Activated CD4-positive, alpha-beta T cell treated with anti-CD3 and anti-CD28 coated beads, Interleukin-2, amount 10 ng/mL, durations not matched to agents 7 days and 5 days (primary cell): ENCODE data around the gene CEP170. TPM values are rescaled to one million over a fixed set of nuclear protein-coding genes. Genes with fewer than 3 reads are reported as not detected.

Experiments
- CTCF ChIA-PET: fragments of 350-600 bp; sonication (Branson Sonifier 250); formaldehyde crosslinking; loops from one replicate; lab custom pipeline; 2021; ENCODE audit warnings: antibody characterized with exemption; lab: Charles Lee
- POLR2A ChIA-PET: fragments of 350-600 bp; sonication (Branson Sonifier 250); formaldehyde crosslinking; loops from one replicate; lab custom pipeline; 2021; ENCODE audit warnings: antibody characterized with exemption; lab: Charles Lee
- DNase-seq: peaks from one replicate; pipeline ENCODE4 v3.0.0-alpha.2; 2020
- H3K27ac Mint-ChIP-seq: one replicate; pipeline ENCODE4 v1.8.0; 2021; ENCODE audit warnings: mild to moderate bottlenecking, moderate library complexity, mixed read lengths
- H3K27me3 Mint-ChIP-seq: one replicate; pipeline ENCODE4 v1.8.0; 2021; ENCODE audit warnings: mixed read lengths
- H3K36me3 Mint-ChIP-seq: one replicate; pipeline ENCODE4 v1.8.0; 2021; ENCODE audit warnings: low read depth, mixed read lengths
- H3K4me1 Mint-ChIP-seq: one replicate; pipeline ENCODE4 v1.8.0; 2021; ENCODE audit warnings: mixed read lengths
- H3K4me3 Mint-ChIP-seq: one replicate; pipeline ENCODE4 v1.8.0; 2021; ENCODE audit warnings: mild to moderate bottlenecking, moderate library complexity, mixed read lengths
- H3K9me3 Mint-ChIP-seq: one replicate; pipeline ENCODE4 v1.8.0; 2021; ENCODE audit warnings: mixed read lengths
- total RNA-seq, 2 experiments: library from RNA; stranded (reverse); gene quantifications; one replicate each; pipeline ENCODE4 v1.2.3, GENCODE V29; 2021

CEP170 gene
- total RNA-seq, 2 experiments from 2014 or later = 32.1 to 39.8 TPM

- POLR2A ChIA-PET = interaction anchor here (1.3 kb wide), 1 partner anchor 9 kb away, joined by 6 read pairs; the partner anchor contains the start of gene SDCCAG8
- CTCF ChIA-PET = interaction anchor here (0.5 to 1.8 kb wide), 4 partner anchors 9 to 337 kb away, joined by 3 to 8 read pairs (median 3); partner anchors contain the start of gene SDCCAG8
- peaks cover 28% of the 10 kb centered on the region for H3K4me1 Mint-ChIP-seq
These were observed 9.6 kb upstream of the CEP170 start for GRCh38 chr1:243264717-243265116.

GRCh38 chr1:243261390-243261789 is 6.3 kb upstream of the CEP170 start:
- Mint-ChIP-seq H3K27me3 (no peaks in the 10 kb centered on the region), H3K9me3 (no peaks in the 10 kb centered on the region), H3K36me3 (peaks cover 10% of the 10 kb centered on the region), H3K4me1 (peaks cover 35% of the 10 kb centered on the region), H3K27ac (no peak overlapping the region), H3K4me3 (no peak overlapping the region)
- CTCF ChIA-PET = no interaction called here
- POLR2A ChIA-PET = no interaction called here
- DNase-seq = no peak

More at GRCh38 chr1:243264717-243265116, 9.6 kb upstream of the CEP170 start:
- Mint-ChIP-seq H3K36me3 (peaks cover 10% of the 10 kb centered on the region), H3K27me3 (no peaks in the 10 kb centered on the region), H3K4me3 (no peak overlapping the region), H3K27ac (peak overlapping the region; percentile 58), H3K9me3 (no peaks in the 10 kb centered on the region)
- DNase-seq = no peak

DNA sequence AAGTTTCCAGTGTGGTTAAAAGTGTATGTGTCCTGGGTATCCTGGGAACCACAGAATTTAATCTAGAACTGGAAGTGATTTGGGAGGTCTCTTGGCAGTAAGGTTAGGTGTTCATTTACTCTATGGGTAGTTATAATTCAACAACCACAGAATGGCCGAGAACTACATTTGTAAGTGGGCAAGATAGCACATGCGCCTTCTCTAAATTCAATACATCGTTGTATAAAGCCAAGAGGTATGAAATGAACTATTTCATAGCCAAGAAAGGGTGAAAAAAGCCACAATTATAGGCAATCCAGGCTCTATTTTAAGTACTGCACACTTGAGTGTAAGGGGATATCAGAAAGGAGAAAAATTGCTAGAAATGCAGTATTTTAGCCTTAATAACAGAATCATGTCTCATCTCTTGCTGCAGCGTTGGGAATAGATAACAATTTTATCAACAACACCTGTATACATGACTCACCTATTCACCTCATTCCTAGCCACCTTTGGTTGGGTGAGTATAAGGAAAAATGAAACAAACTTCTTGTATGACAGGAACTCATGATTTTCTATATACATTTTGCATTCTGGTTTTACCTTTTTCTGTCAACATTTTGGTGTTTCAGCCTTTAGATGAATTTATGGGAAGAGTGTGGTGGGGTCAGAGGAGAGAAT is 5.3 kb upstream of the CEP170 start:
- no peaks in the 10 kb centered on the region for H3K27me3 Mint-ChIP-seq
- H3K4me1 Mint-ChIP-seq = peaks cover 35% of the 10 kb centered on the region
- ChIA-PET POLR2A (no interaction called here), CTCF (no interaction called here)
- no peaks in the 10 kb centered on the region for H3K9me3 Mint-ChIP-seq
- no peak for DNase-seq
- no peak overlapping the region for H3K4me3 Mint-ChIP-seq
- H3K27ac Mint-ChIP-seq = no peak overlapping the region
- peaks cover 10% of the 10 kb centered on the region for H3K36me3 Mint-ChIP-seq

DNA sequence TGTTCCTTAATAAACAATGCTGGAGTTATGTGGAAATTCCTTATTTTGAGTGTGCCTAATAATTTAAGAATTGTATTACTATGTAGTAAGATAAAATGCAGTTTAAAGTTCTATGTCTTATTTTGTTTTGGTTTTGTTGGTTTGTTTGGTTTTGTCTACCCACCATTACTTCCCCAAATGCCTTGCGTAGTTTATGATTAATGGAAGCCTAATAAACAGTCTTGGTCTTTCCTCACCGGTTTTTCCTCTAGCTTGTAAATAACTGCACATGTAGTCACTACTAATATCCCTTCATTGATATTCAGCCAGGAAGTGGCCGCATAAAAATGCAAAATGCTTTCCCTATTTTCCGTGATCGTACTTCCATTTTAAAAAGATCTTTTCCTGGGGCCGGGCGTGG is 3.6 kb upstream of the CEP170 start:
- H3K27ac Mint-ChIP-seq = no peak overlapping the region
- CTCF ChIA-PET = interaction anchor here (0.7 kb wide), 1 partner anchor 15 kb away, joined by 5 read pairs; no protein-coding TSS in a partner anchor
- POLR2A ChIA-PET = no interaction called here

GRCh38 chr1:243257189-243257588 is 2.1 kb upstream of the CEP170 start:
- H3K27ac Mint-ChIP-seq = no peak overlapping the region
- ChIA-PET CTCF (interaction anchor here (0.6 to 1.5 kb wide), 3 partner anchors 16 to 64 kb away, joined by 3 read pairs; no protein-coding TSS in a partner anchor), POLR2A (no interaction called here)
- DNase-seq = no peak
- H3K4me3 Mint-ChIP-seq = no peak overlapping the region
- peaks cover 35% of the 10 kb centered on the region for H3K4me1 Mint-ChIP-seq
- no peaks in the 10 kb centered on the region for H3K27me3 Mint-ChIP-seq
- H3K9me3 Mint-ChIP-seq = no peaks in the 10 kb centered on the region
- H3K36me3 Mint-ChIP-seq = peaks cover 10% of the 10 kb centered on the region

More for the DNA sequence above, 3.6 kb upstream of the CEP170 start:
- DNase-seq = no peak
- Mint-ChIP-seq H3K4me1 (peaks cover 29% of the 10 kb centered on the region), H3K9me3 (no peaks in the 10 kb centered on the region), H3K27me3 (no peaks in the 10 kb centered on the region), H3K4me3 (no peak overlapping the region), H3K36me3 (peaks cover 10% of the 10 kb centered on the region)

GRCh38 chr1:243256590-243256989 is 1.5 kb upstream of the CEP170 start:
- H3K4me1 Mint-ChIP-seq = peaks cover 40% of the 10 kb centered on the region
- ChIA-PET CTCF (interaction anchor here (0.6 to 2.0 kb wide), 4 partner anchors 13 to 65 kb away, joined by 3 to 9 read pairs (median 4); no protein-coding TSS in a partner anchor), POLR2A (interaction anchor here (1.1 kb wide), 1 partner anchor 8 kb away, joined by 6 read pairs; no protein-coding TSS in a partner anchor)
- H3K36me3 Mint-ChIP-seq = peaks cover 10% of the 10 kb centered on the region
- DNase-seq = no peak
- no peaks in the 10 kb centered on the region for H3K27me3 Mint-ChIP-seq
- H3K27ac Mint-ChIP-seq = peak overlapping the region; percentile 98
- H3K4me3 Mint-ChIP-seq = peak overlapping the region; percentile 88
- no peaks in the 10 kb centered on the region for H3K9me3 Mint-ChIP-seq

- peaks cover 6% of the 10 kb centered on the region for H3K36me3 Mint-ChIP-seq
- H3K4me3 Mint-ChIP-seq = peak within 1 kb of the TSS; percentile 88
- peak; percentile 97 for DNase-seq
- ChIA-PET CTCF (interaction anchor here (1.1 to 2.0 kb wide), 3 partner anchors 9 to 19 kb away, joined by 5 to 9 read pairs (median 8); no protein-coding TSS in a partner anchor), POLR2A (interaction anchor here (0.6 to 1.2 kb wide), 5 partner anchors 9 to 1579 kb away, joined by 4 to 6 read pairs (median 5); partner anchors contain the start of gene COX20)
- H3K27ac Mint-ChIP-seq = peak within 1 kb of the TSS; percentile 98
- no peaks in the 10 kb centered on the region for H3K9me3 Mint-ChIP-seq
- no peaks in the 10 kb centered on the region for H3K27me3 Mint-ChIP-seq
- H3K4me1 Mint-ChIP-seq = peaks cover 41% of the 10 kb centered on the region
These were observed 871 bp upstream of the CEP170 start, which contains the start of gene SDCCAG8 for GRCh38 chr1:243255791-243256512. Gene SDCCAG8, plus strand, starts transcription at chr1:243256041. Its CDS starts 133 bp downstream, at chr1:243256174.

DNA sequence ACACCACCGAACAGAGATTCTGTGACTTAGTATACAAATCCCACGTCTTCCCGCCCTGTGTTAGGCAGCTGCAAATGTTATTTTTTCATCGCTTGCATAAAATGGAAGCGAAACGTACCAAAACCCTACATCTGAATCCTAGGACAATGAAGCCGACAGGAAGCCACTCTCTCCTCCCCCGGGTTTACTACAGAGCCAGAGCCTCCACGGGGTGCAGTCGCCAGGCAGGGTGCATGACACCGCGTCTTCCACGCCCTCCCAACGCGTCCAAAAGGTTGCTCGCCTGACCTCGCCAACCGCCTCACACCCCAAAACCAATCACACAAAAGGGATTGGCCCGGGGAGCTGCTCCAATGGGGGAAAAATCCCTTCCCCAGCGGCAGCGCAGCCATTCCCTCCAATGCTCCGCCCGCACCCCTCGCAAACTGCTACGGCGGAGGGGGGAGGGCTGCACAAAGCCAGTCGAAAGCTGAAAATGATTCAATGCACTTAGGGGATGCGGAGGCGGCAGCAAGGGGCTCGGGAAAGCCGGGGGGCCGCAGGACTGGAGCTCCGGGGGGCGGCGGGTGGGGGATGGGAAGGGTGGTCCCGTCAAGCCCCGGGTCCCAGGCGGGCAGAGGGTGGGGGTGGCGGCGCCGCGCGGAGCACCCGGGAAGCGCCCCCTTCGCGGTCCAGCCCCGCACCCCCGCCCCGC is 701 bp downstream of the CEP170 start:
- POLR2A ChIA-PET = no interaction called here
- H3K9me3 Mint-ChIP-seq = no peaks in the 10 kb centered on the region

GRCh38 chr1:243253926-243254232 is 1.2 kb downstream of the CEP170 start:
- Mint-ChIP-seq H3K27me3 (no peaks in the 10 kb centered on the region), H3K36me3 (peaks cover 2% of the 10 kb centered on the region), H3K27ac (peak overlapping the region; percentile 81), H3K4me3 (peak overlapping the region; percentile 89), H3K4me1 (peaks cover 36% of the 10 kb centered on the region), H3K9me3 (no peaks in the 10 kb centered on the region)
- ChIA-PET POLR2A (no interaction called here), CTCF (interaction anchor here (1.2 to 1.3 kb wide), 2 partner anchors 13 to 23 kb away, joined by 3 read pairs; no protein-coding TSS in a partner anchor)
- DNase-seq = peak; percentile 14

More for the DNA sequence above, 701 bp downstream of the CEP170 start:
- CTCF ChIA-PET = interaction anchor here (1.2 to 2.0 kb wide), 3 partner anchors 11 to 22 kb away, joined by 3 to 9 read pairs (median 3); no protein-coding TSS in a partner anchor
- no peaks in the 10 kb centered on the region for H3K27me3 Mint-ChIP-seq
- H3K4me3 Mint-ChIP-seq = peak overlapping the region; percentile 89
- H3K4me1 Mint-ChIP-seq = peaks cover 35% of the 10 kb centered on the region
- DNase-seq = peak; percentile 73
- peaks cover 2% of the 10 kb centered on the region for H3K36me3 Mint-ChIP-seq
- H3K27ac Mint-ChIP-seq = peak overlapping the region; percentile 99

DNA sequence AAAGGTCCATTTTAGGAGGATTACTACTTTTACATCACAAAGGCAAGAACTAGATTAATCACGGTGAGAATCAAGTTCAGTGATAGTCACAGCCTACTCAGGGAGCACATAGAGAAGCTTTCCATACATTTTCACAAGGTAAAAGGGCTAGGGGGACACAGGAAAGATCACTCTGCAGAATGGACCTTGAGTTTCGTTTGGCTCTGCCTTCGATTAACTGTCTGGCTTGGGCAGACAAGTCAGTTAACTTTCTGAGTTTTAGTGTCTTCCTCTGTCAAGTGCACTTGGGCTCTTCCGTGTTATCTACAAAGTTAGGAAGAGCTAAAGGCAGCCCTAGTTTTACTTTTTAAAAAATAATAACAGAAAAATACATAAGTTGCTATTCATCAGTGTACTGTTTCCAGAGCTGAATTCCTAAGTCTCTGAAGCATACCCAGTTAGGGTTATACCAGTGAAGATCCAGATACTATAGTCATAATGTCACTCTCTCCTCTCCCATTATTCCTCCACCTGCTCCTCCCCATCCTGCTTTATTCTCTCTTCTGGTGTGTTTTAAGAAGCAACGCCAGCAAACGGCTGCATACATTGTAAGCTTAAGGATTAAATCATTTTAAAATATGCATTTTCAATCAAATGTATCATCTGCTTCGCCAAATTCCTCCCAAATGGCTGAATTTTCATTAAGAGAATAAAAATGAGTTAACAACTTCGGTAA is 1.7 kb downstream of the CEP170 start:
- Mint-ChIP-seq H3K27me3 (no peaks in the 10 kb centered on the region), H3K27ac (peak overlapping the region; percentile 81), H3K36me3 (peaks cover 3% of the 10 kb centered on the region), H3K4me3 (peak overlapping the region; percentile 89), H3K4me1 (peaks cover 39% of the 10 kb centered on the region), H3K9me3 (no peaks in the 10 kb centered on the region)
- no peak for DNase-seq
- ChIA-PET CTCF (interaction anchor here (1.2 to 1.3 kb wide), 2 partner anchors 12 to 23 kb away, joined by 3 read pairs; no protein-coding TSS in a partner anchor), POLR2A (interaction anchor here (0.6 kb wide), 1 partner anchor 180 kb away, joined by 4 read pairs; no protein-coding TSS in a partner anchor)

- no peak overlapping the region for H3K27ac Mint-ChIP-seq
- CTCF ChIA-PET = no interaction called here
- H3K27me3 Mint-ChIP-seq = no peaks in the 10 kb centered on the region
- H3K4me1 Mint-ChIP-seq = peaks cover 36% of the 10 kb centered on the region
- no peak overlapping the region for H3K4me3 Mint-ChIP-seq
- peaks cover 4% of the 10 kb centered on the region for H3K36me3 Mint-ChIP-seq
- H3K9me3 Mint-ChIP-seq = no peaks in the 10 kb centered on the region
- DNase-seq = no peak
- POLR2A ChIA-PET = no interaction called here
These were observed 3.5 kb downstream of the CEP170 start for GRCh38 chr1:243251539-243251938.
